NT2/D1 (cell line): ENCODE results near the gene KIFC3.

Source experiments
- YY1 ChIP-seq: IDR thresholded peaks from 2 replicates; pipeline ENCODE4 v1.6.1; 2011; ENCODE audit not compliant: insufficient read length, insufficient read depth
- ZNF274 ChIP-seq: IDR thresholded peaks from 2 replicates; pipeline ENCODE4 v1.6.1; 2011; ENCODE audit warnings: mild to moderate bottlenecking, low read depth, low read length

- peak; percentile 16 for TF ChIP-seq YY1
- TF ChIP-seq ZNF274, result no peak
These were observed 26.4 kb downstream of the KIFC3 start for GRCh38 chr16:57775661-57776469.
